Activated CD8-positive, alpha-beta T cell treated with anti-CD3 and anti-CD28 coated beads for 36 hours (primary cell): Measurements from ENCODE around the gene NOSTRIN. TPM values are rescaled to one million over a fixed set of nuclear protein-coding genes. Genes with fewer than 3 reads are reported as not detected.

Experiments
- ATAC-seq: fragments of 200-7000 bp; cut with Tn5 transposase; one replicate; pipeline ENCODE4 v1.10.0; 2021; ENCODE audit warnings: mild to moderate bottlenecking, moderate library complexity
- CTCF ChIA-PET: fragments of 350-600 bp; sonication (Branson Sonifier 250); formaldehyde crosslinking; loops from one replicate; lab custom pipeline; 2021; ENCODE audit warnings: antibody characterized with exemption; lab: Charles Lee
- POLR2A ChIA-PET: fragments of 350-600 bp; sonication (Branson Sonifier 250); formaldehyde crosslinking; loops from one replicate; lab custom pipeline; 2021; ENCODE audit warnings: antibody characterized with exemption; lab: Charles Lee
- DNase-seq: peaks from one replicate; pipeline ENCODE4 v3.0.0-alpha.2; 2020
- H3K27ac Mint-ChIP-seq: one replicate; pipeline ENCODE4 v1.8.0; 2021; ENCODE audit warnings: mild to moderate bottlenecking, mixed read lengths
- H3K27me3 Mint-ChIP-seq: one replicate; pipeline ENCODE4 v1.8.0; 2021; ENCODE audit warnings: mixed read lengths
- H3K36me3 Mint-ChIP-seq: one replicate; pipeline ENCODE4 v1.8.0; 2021; ENCODE audit warnings: low read depth, mixed read lengths
- H3K4me1 Mint-ChIP-seq: one replicate; pipeline ENCODE4 v1.8.0; 2021; ENCODE audit warnings: low read depth, mixed read lengths
- H3K4me3 Mint-ChIP-seq: one replicate; pipeline ENCODE4 v1.8.0; 2021; ENCODE audit warnings: mild to moderate bottlenecking, moderate library complexity, mixed read lengths
- H3K9me3 Mint-ChIP-seq: one replicate; pipeline ENCODE4 v1.8.0; 2021; ENCODE audit warnings: mixed read lengths
- intact Hi-C: fragments of 100-400 bp; cut with micrococcal nuclease; formaldehyde crosslinking; loops from one replicate; pipeline ENCODE4 v1.10.0; 2022
- total RNA-seq, 2 experiments: library from RNA; stranded (reverse); gene quantifications; one replicate each; pipeline ENCODE4 v1.2.3, GENCODE V29; 2021
- TF ChIP-seq, protein P1 (sequence below): fragments of 200-600 bp; IDR thresholded peaks from one replicate; pipeline ENCODE4 v1.8.0; 2022; ENCODE audit warnings: antibody characterized with exemption, mild to moderate bottlenecking

NOSTRIN gene
- total RNA-seq, 2 experiments from 2014 or later: not detected

DNA sequence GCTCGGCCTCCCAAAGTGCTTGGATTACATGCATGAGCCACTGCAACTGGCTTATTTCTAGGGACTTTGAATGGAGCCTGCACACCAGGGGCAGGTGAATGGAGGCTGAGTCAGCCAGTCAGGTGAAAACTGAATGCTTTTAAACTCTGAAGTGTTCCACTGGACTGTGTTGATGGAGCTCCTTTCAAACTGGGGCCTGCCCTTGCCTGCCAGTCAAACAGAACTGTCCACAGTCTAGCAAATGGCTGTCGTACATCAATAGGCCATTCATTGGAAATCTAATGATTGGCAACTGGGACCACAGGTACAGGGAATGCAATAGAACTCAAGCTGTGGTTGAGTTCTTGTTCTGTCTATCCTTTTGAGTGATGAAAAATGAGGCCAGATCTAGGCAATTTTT, 966 bp upstream of the NOSTRIN start:
- Mint-ChIP-seq H3K27ac (no peak overlapping the region), H3K4me3 (no peak overlapping the region), H3K36me3 (no peaks in the 10 kb centered on the region), H3K27me3 (no peaks in the 10 kb centered on the region), H3K4me1 (no peaks in the 10 kb centered on the region), H3K9me3 (no peaks in the 10 kb centered on the region)
- ATAC-seq: no peak
- POLR2A ChIA-PET: interaction anchor here (0.6 kb wide), 1 partner anchor 657 kb away, joined by 3 read pairs; no protein-coding TSS in a partner anchor
- TF ChIP-seq, protein P1, sequence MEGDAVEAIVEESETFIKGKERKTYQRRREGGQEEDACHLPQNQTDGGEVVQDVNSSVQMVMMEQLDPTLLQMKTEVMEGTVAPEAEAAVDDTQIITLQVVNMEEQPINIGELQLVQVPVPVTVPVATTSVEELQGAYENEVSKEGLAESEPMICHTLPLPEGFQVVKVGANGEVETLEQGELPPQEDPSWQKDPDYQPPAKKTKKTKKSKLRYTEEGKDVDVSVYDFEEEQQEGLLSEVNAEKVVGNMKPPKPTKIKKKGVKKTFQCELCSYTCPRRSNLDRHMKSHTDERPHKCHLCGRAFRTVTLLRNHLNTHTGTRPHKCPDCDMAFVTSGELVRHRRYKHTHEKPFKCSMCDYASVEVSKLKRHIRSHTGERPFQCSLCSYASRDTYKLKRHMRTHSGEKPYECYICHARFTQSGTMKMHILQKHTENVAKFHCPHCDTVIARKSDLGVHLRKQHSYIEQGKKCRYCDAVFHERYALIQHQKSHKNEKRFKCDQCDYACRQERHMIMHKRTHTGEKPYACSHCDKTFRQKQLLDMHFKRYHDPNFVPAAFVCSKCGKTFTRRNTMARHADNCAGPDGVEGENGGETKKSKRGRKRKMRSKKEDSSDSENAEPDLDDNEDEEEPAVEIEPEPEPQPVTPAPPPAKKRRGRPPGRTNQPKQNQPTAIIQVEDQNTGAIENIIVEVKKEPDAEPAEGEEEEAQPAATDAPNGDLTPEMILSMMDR: no peak
- DNase-seq: no peak
- CTCF ChIA-PET: interaction anchor here (1.2 kb wide), 1 partner anchor 10 kb away, joined by 3 read pairs; no protein-coding TSS in a partner anchor
- intact Hi-C loops: no loop called here

DNA sequence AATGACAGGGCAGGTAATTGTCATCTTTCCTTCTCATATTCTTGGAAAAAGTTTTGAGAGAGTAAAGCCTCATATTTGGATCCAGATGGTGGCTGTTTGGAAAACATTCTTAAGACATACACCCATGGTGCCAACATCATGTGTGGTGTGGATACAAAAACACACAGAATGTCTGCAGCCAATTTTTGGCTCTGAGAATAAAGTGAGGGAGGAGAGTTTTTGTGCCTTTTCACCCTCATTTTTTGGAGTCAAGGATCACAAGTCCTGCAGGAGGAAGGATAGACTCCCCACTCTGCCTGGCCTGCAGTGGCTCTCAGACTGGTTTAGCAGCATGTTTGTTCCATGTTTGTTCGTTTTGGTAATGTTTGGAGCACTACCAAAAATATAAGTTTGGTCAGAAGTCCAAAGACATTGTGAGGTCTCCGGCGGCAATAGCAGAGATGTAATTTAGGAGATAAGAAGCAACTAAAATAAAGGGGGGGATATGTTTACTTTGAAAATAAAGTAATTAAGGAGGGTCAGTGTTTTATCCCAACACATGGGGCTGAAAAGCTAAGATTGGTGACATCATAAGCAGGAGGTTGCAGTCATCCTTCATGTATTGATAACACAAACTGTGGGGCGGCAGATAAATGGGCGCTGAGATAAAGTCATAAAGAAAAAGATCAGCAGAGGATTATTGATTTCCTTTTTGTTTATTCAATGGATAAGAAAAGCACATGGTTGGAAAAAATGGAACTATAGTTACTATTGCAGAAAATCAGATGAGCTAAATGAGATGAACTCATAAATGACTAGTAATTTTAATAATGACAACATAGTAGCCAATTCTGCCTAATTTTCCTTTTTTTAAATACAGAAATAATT, 655 bp downstream of the NOSTRIN start:
- CTCF ChIA-PET: interaction anchor here (1.2 kb wide), 2 partner anchors 13 to 466 kb away, joined by 3 read pairs; no protein-coding TSS in a partner anchor
- POLR2A ChIA-PET: no interaction called here
- ATAC-seq: no peak
- Mint-ChIP-seq H3K4me1 (no peaks in the 10 kb centered on the region), H3K27me3 (no peaks in the 10 kb centered on the region), H3K9me3 (no peaks in the 10 kb centered on the region), H3K27ac (no peak overlapping the region), H3K4me3 (no peak overlapping the region), H3K36me3 (no peaks in the 10 kb centered on the region)
- intact Hi-C loops: no loop called here
- DNase-seq: no peak
- TF ChIP-seq, protein P1: no peak

DNA sequence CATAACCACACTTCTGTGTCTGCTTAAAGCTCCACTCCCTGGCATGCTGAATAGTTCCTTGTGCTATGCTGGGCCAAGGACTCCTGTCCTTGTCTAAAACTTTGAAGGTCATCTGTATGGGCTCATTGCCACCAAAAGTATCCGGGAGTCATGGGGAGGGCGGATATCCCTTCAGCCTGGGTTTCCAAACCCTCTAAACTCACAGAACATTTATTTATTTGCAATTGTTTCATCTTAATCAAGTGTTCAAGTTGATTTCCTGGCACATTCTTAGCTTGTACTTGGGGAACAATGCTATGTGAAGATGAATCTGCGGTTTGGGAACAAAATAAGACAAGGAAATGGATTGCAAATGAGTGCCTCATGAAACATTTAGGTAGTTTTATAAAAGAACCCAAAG, 1.8 kb downstream of the NOSTRIN start:
- ChIA-PET POLR2A (no interaction called here), CTCF (interaction anchor here (1.2 kb wide), 2 partner anchors 11 to 467 kb away, joined by 3 read pairs; no protein-coding TSS in a partner anchor)
- no peak for DNase-seq
- no peaks in the 10 kb centered on the region for H3K4me1 Mint-ChIP-seq
- H3K27ac Mint-ChIP-seq: no peak overlapping the region
- H3K9me3 Mint-ChIP-seq: no peaks in the 10 kb centered on the region
- H3K27me3 Mint-ChIP-seq: no peaks in the 10 kb centered on the region
- intact Hi-C loops: no loop called here
- ATAC-seq: no peak
- no peaks in the 10 kb centered on the region for H3K36me3 Mint-ChIP-seq
- no peak overlapping the region for H3K4me3 Mint-ChIP-seq
- TF ChIP-seq, protein P1: no peak

DNA sequence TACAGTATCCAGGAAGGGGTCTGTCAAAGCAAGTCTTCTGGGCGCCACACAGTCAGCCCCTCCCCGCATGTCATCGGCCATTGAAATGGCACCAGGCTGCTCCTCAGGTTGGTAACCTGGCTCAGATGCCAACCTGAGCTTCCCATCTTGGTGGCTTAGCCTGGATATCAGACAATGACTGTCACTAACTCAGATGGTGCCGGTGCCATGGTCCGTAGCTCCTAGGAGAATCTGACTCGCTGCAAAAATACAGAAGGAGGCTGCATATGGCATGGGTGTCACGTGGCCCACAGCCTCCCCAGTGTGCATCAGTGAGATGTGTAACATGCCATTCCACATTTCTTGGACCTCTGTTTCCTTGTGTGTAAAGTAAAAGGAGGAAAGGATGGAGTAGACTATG, 3.2 kb downstream of the NOSTRIN start:
- Mint-ChIP-seq H3K27me3 (no peaks in the 10 kb centered on the region), H3K27ac (no peak overlapping the region), H3K4me3 (no peak overlapping the region), H3K4me1 (no peaks in the 10 kb centered on the region), H3K9me3 (no peaks in the 10 kb centered on the region), H3K36me3 (no peaks in the 10 kb centered on the region)
- intact Hi-C loops: no loop called here
- POLR2A ChIA-PET: no interaction called here
- no peak for DNase-seq
- CTCF ChIA-PET: no interaction called here
- TF ChIP-seq, protein P1: no peak
- no peak for ATAC-seq

DNA sequence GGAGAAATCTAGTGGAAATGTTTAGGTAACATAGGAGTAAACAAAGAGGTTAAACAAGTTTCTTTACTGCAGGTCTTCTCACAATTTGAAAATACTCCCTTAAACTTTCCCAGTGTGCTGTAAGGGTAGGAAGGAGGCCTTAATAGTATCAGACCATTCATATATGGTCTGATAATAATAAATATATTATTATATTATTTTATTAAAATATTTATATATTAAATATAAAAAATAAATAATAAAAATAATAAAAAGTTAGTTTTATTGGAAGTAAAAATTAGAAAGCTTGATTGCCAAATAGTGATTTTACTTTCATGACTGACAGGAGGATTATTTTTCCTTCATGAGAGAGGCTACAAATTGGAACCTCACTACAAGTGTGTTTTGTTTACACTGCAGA, 7.1 kb downstream of the NOSTRIN start:
- no peak for ATAC-seq
- ChIA-PET CTCF (no interaction called here), POLR2A (no interaction called here)
- no peak for DNase-seq
- intact Hi-C loops: no loop called here
- TF ChIP-seq, protein P1: no peak
- Mint-ChIP-seq H3K27me3 (no peaks in the 10 kb centered on the region), H3K9me3 (no peaks in the 10 kb centered on the region), H3K36me3 (no peaks in the 10 kb centered on the region), H3K4me3 (no peak overlapping the region), H3K27ac (no peak overlapping the region), H3K4me1 (no peaks in the 10 kb centered on the region)
